HG03571 (cell line): ENCODE measurements around the gene TBPL2.
"Not testable (repeated sequence)": the region's sequence is repeated elsewhere in the genome, so short reads cannot be mapped to it uniquely, and the experiment has no call there.

Experiments used
- ATAC-seq: cut with Tn5 transposase; IDR thresholded peaks from one replicate; pipeline ENCODE4 v1.9.1; 2021; ENCODE audit not compliant: unreplicated experiment

TBPL2 gene

DNA sequence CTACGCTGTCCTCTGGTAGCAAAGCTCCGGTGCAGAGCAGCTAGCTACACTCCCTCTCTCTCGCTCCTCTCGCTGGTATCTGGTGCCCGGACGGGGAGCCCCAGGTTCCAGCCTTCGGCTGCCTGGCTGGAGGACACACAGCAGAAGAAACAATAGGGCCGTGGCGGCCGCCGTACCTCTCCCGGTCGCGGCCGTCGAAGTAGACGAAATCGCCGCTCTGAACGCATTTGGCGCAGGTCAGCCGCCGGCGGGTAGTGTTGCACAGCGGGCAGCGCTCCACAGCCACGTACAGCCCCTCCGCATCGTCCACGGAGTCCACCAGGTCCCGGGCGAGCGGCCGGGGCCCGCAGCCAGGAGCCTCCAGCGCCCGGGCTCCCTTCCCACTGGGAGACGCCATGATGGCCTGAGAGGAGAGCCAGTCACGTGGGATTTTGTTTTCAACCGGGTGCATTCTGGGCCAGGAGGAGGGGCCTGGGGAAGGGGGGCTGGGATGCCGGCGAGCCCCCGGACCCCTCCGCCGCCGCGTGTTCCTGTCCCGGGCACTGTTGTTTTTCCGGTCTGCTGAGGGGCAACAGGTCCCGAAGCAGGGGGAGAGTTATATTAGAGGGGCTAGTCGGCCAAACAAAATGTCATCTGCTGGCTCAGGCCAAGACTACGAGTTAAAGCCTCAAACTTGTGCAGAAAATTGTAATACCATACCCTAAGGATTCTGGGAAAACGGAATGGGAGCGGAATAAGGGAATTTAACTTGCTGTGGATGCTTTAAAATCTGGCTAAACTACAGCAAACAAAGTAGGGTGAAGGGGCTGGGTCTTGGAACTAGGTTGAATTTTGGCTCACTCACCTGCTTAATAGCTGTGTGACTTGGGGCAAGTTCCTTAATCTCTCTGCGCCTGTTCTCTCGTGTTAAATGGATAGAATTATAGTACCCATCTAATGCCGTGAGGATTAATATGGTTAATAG lies 28.7 kb downstream of the TBPL2 start, which contains the start of gene ATG14:
TSS of gene ATG14 (minus strand) at position 405 of the 964 bp plus-strand sequence. CDS start at position 397, 8 bp downstream.
- peak; percentile 94 for ATAC-seq

- no peak for ATAC-seq
Measured at GRCh38 chr14:55410876-55411275, 29.5 kb downstream of the TBPL2 start.

DNA sequence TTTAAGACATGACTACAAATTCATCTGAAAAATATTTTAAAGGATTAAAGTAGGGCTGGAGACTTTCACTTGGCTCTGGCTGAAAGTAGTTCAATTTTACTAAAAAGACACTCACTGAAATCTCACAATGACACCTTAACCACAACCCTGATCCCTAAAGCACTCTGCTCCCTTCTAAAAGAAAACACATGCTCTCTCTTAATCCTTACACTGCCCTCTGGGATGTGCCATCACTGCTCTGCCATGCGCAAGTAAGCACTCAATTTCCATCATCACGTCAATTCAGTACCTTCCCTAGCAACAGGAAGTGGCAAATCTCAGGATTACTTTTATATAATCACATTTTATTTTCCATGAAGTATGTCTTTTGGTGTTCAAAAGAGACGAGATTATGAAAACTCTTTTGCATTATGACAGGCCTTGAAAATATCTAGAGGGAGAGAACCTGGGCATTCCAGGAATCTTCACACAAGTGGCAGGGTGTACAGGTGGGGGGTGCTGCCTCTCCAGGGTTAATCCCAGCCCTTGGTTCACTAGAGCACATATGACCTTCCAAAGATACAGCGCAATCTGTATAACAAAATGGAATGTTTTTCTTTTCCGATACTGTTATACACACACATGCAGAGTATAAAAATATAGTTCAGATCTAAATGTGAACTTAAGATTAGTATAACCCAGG lies 36.1 kb downstream of the TBPL2 start:
- ATAC-seq: no peak

DNA sequence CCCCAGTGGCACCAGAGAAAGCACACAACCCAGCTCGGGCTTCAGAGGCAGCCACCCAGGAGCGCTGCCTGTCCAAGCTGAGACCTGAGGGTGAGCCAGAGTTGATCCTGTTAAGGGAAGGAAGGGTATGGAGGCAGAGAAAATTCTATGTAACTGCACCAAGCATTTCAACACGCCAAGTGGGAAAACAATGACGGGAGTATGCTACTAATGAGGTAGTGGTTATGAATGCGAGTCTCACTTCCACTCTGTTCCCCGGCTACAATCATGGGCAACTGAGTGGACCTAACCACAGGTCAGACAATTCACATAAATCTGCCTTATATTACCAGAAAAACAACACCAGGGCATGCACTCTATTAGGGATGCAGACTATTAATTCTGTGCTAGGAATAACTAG lies 38.7 kb downstream of the TBPL2 start:
- no peak for ATAC-seq

DNA sequence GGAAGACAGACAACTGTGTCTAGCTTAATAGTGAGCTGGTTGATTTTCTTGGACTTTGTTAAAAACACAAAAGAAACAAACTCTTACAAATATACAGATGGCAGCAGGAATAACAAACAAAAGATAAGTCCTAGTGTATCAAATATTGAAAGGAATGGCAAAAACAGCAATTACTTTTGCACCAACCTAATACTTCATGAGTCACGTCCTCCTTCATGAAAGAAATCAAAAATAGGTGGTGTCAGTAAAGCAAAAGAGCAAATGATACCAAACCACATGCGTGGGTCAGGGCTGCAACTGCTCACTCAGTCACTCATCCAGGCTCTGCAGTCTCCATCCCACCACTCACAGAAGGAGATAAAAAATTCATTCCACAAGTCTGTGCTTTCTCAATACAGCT lies 40.6 kb downstream of the TBPL2 start:
- no peak for ATAC-seq

GRCh38 chr14:55399183-55399582 lies 41.2 kb downstream of the TBPL2 start:
- ATAC-seq: no peak

DNA sequence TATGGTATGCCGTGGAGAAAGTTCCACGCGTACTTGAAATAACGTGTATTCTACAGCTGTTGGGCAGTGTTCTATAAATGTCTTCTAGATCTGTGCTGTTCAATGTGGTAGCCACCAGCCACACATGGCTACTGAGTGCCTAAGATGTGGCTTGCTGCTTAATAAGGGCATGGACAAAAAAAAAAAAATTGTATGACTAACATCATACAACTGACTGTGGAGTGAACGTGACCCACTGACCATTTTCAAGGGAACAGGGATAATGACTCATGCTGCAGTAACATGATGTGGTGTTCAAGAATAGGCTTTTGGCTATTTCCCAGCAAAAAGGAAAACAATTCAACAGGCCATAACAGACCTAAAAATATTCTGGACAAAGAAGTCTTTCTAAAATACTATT lies 41.7 kb downstream of the TBPL2 start:
- no peak for ATAC-seq

- no peak for ATAC-seq
Measured at GRCh38 chr14:55389330-55389729, 51.1 kb downstream of the TBPL2 start.

DNA sequence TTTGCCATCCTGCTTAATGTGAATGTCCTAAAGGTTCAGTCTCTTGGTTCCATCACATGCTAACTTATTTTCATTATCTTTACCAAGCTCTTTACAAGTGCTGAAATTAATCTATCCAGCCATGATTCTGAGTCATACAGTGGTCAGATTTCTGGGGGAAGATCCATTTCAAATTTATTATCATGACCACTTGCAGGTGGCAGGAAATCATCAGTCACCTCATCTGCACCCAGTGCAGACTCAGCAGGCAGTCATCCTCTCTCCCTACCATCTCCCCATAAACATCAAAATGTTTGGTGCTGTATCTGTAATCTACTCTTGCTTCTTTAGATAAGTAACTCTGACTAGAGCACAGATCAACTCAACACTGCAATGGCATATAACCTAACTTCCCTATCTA lies 52.3 kb downstream of the TBPL2 start:
- ATAC-seq: no peak

DNA sequence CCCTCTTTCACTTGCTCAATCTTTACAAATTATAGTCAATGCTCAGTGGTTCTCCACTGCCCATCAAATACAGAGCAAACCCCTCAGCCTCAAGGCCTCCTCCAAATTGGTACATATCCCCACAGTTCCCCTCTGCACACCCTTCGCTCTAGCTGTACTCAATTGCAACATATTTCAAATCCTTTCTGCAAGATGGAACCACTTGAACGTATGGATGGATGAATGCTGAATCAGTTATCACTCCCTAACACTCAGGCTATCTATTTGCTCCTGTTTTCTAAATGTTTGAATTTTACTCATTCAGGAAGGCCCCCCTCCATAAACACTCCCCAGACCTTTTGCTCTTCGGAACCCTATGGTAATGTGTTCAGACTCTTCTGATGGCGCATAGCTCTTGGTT lies 53.3 kb downstream of the TBPL2 start:
- ATAC-seq: no peak

- no peak for ATAC-seq
Measured at GRCh38 chr14:55386037-55386808, 54.2 kb downstream of the TBPL2 start.

- ATAC-seq: no peak
Measured at GRCh38 chr14:55384536-55384935, 55.9 kb downstream of the TBPL2 start.

GRCh38 chr14:55383541-55384140 lies 56.8 kb downstream of the TBPL2 start:
- ATAC-seq: no peak

- not testable (repeated sequence) for ATAC-seq
Measured at GRCh38 chr14:55383056-55383466, 57.4 kb downstream of the TBPL2 start.

DNA sequence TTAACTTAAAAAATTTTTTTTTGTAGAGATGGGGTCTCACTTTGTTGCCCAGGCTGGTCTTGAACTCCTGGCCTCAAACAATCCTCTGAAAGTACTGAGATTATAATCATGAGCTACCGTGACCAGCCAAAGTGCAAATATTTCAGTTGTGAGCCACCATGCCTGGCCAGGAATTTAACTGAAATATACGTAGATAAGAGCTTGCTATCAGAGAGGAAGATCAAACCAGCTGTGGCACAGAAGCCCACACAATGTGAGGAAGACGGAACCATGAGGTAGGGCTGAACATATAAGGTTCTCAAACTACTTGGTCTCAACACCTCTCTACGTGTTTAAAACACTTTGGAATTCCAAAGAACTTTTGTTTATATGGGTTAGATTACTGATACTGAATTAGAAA lies 57.9 kb downstream of the TBPL2 start:
- no peak for ATAC-seq

DNA sequence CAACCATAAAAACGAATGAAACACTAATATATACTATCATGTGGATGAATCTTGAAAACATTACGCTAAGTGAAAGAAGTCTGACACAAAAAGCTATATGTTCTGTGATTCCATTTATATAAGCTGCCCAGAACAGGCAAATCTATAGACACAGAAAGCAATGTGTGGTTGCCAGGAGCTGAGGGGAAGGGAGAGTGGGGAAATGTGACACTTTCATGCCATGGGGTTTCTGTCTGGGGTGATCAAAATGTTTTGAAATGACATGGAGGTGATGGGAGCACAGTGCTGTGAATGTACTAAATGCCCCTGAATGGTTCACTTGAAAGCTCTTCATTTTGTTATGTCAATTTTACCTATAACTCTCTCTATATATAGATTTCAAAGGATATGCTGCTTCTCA lies 58.9 kb downstream of the TBPL2 start:
- ATAC-seq: no peak

GRCh38 chr14:55381040-55381439 lies 59.4 kb downstream of the TBPL2 start:
- ATAC-seq: no peak

DNA sequence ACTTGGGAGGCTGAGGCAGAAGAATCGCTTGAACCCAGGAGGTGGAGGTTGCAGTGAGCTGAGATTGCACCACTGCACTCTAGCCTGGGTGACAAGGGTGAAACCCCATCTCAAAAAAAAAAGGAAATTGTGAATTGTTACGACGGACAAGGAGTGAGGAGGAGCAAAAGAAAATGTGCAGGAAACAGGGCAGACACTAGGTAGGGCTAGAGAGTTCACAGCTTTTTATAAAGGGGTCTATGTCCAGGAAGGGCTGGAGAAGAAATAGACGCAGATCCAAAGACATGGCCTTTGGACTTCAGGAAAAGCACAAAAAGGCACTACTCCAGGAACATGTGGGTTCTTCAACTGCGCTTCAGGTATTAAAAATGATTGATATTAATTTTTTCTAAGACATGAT lies 63.2 kb downstream of the TBPL2 start:
- no peak for ATAC-seq

DNA sequence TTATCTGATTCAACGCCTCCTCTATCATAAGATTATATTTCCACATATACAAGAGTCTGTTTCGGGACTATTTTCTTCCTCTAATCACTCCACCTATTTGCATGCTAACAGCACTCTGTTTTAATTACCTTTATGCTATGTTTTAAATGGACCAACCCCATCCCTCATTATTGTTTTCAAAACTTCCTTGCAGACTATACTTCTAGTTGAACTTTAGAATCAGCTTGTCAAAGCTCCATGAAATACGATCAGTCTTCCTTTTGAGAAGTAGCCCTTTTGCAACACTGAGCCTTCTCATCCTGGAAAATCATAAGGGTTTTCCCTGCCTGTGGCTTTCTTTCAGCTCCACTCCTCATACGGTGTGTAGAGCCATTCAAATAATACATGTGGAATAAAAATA lies 65.6 kb downstream of the TBPL2 start:
- no peak for ATAC-seq

- no peak for ATAC-seq
Measured at GRCh38 chr14:55373784-55374705, 66.4 kb downstream of the TBPL2 start.
